ENCODE measurements around the gene SCN8A.

SCN8A gene

GRCh38 chr12:51686727-51687126 lies 95.7 kb downstream of the SCN8A start:
- Histone ChIP-seq H3K4me3 (ENCODE audit: low read length in 2 of 2) (no peak overlapping the region), H3K4me1 (ENCODE audit: control insufficient read depth, insufficient read depth, low read length) (no peaks in the 10 kb centered on the region), H3K9ac (ENCODE audit: low read length in 2 of 2) (no peak overlapping the region), H3K27ac (ENCODE audit: low read length) (no peak overlapping the region), H3K36me3 (ENCODE audit: control insufficient read depth in 2 of 2, insufficient read depth in 2 of 2, low read length in 2 of 2) (no peaks in the 10 kb centered on the region), H3K9me3 (ENCODE audit: control insufficient read depth in 2 of 2, low read length in 2 of 2) (no peaks in the 10 kb centered on the region), H3K27me3 (ENCODE audit: control insufficient read depth in 1 of 2, insufficient read depth in 2 of 2, low read length in 2 of 2) (no peaks in the 10 kb centered on the region)

GRCh38 chr12:51687177-51687576 lies 96.1 kb downstream of the SCN8A start:
- no peaks in the 10 kb centered on the region for H3K4me1 ChIP-seq (ENCODE audit: control insufficient read depth, insufficient read depth, low read length)
- no peaks in the 10 kb centered on the region for H3K9me3 ChIP-seq (ENCODE audit: control insufficient read depth in 2 of 2, low read length in 2 of 2)
- H3K27ac ChIP-seq (ENCODE audit: low read length): no peak overlapping the region
- no peaks in the 10 kb centered on the region for H3K27me3 ChIP-seq (ENCODE audit: control insufficient read depth in 1 of 2, insufficient read depth in 2 of 2, low read length in 2 of 2)
- no peak overlapping the region for H3K4me3 ChIP-seq (ENCODE audit: low read length in 2 of 2)
- no peaks in the 10 kb centered on the region for H3K36me3 ChIP-seq (ENCODE audit: control insufficient read depth in 2 of 2, insufficient read depth in 2 of 2, low read length in 2 of 2)
- no peak overlapping the region for H3K9ac ChIP-seq (ENCODE audit: low read length in 2 of 2)

GRCh38 chr12:51687614-51688013 lies 96.6 kb downstream of the SCN8A start:
- H3K36me3 ChIP-seq (ENCODE audit: control insufficient read depth in 2 of 2, insufficient read depth in 2 of 2, low read length in 2 of 2): no peaks in the 10 kb centered on the region
- H3K9ac ChIP-seq (ENCODE audit: low read length in 2 of 2): no peak overlapping the region
- no peaks in the 10 kb centered on the region for H3K9me3 ChIP-seq (ENCODE audit: control insufficient read depth in 2 of 2, low read length in 2 of 2)
- no peak overlapping the region for H3K4me3 ChIP-seq (ENCODE audit: low read length in 2 of 2)
- H3K4me1 ChIP-seq (ENCODE audit: control insufficient read depth, insufficient read depth, low read length): no peaks in the 10 kb centered on the region
- no peak overlapping the region for H3K27ac ChIP-seq (ENCODE audit: low read length)
- no peaks in the 10 kb centered on the region for H3K27me3 ChIP-seq (ENCODE audit: control insufficient read depth in 1 of 2, insufficient read depth in 2 of 2, low read length in 2 of 2)

- Histone ChIP-seq H3K36me3 (ENCODE audit: control insufficient read depth in 2 of 2, insufficient read depth in 2 of 2, low read length in 2 of 2) (no peaks in the 10 kb centered on the region), H3K9me3 (ENCODE audit: control insufficient read depth in 2 of 2, low read length in 2 of 2) (no peaks in the 10 kb centered on the region), H3K4me1 (ENCODE audit: control insufficient read depth, insufficient read depth, low read length) (no peaks in the 10 kb centered on the region), H3K4me3 (ENCODE audit: low read length in 2 of 2) (no peak overlapping the region), H3K9ac (ENCODE audit: low read length in 2 of 2) (no peak overlapping the region), H3K27me3 (ENCODE audit: control insufficient read depth in 1 of 2, insufficient read depth in 2 of 2, low read length in 2 of 2) (no peaks in the 10 kb centered on the region), H3K27ac (ENCODE audit: low read length) (no peak overlapping the region)
Observed at GRCh38 chr12:51689983-51690382, 99.0 kb downstream of the SCN8A start.

GRCh38 chr12:51692016-51692415 lies 101.0 kb downstream of the SCN8A start:
- Histone ChIP-seq H3K27ac (ENCODE audit: low read length) (no peak overlapping the region), H3K9ac (ENCODE audit: low read length in 2 of 2) (no peak overlapping the region), H3K36me3 (ENCODE audit: control insufficient read depth in 2 of 2, insufficient read depth in 2 of 2, low read length in 2 of 2) (no peaks in the 10 kb centered on the region), H3K27me3 (ENCODE audit: control insufficient read depth in 1 of 2, insufficient read depth in 2 of 2, low read length in 2 of 2) (no peaks in the 10 kb centered on the region), H3K4me1 (ENCODE audit: control insufficient read depth, insufficient read depth, low read length) (no peaks in the 10 kb centered on the region), H3K4me3 (ENCODE audit: low read length in 2 of 2) (no peak overlapping the region), H3K9me3 (ENCODE audit: control insufficient read depth in 2 of 2, low read length in 2 of 2) (no peaks in the 10 kb centered on the region)

GRCh38 chr12:51693569-51693968 lies 102.5 kb downstream of the SCN8A start:
- Histone ChIP-seq H3K27ac (ENCODE audit: low read length) (no peak overlapping the region), H3K36me3 (ENCODE audit: control insufficient read depth in 2 of 2, insufficient read depth in 2 of 2, low read length in 2 of 2) (no peaks in the 10 kb centered on the region), H3K9me3 (ENCODE audit: control insufficient read depth in 2 of 2, low read length in 2 of 2) (no peaks in the 10 kb centered on the region), H3K4me1 (ENCODE audit: control insufficient read depth, insufficient read depth, low read length) (no peaks in the 10 kb centered on the region), H3K9ac (ENCODE audit: low read length in 2 of 2) (no peak overlapping the region), H3K27me3 (ENCODE audit: control insufficient read depth in 1 of 2, insufficient read depth in 2 of 2, low read length in 2 of 2) (no peaks in the 10 kb centered on the region), H3K4me3 (ENCODE audit: low read length in 2 of 2) (no peak overlapping the region)

GRCh38 chr12:51694146-51694545 lies 103.1 kb downstream of the SCN8A start:
- Histone ChIP-seq H3K27ac (ENCODE audit: low read length) (no peak overlapping the region), H3K4me3 (ENCODE audit: low read length in 2 of 2) (no peak overlapping the region), H3K4me1 (ENCODE audit: control insufficient read depth, insufficient read depth, low read length) (no peaks in the 10 kb centered on the region), H3K27me3 (ENCODE audit: control insufficient read depth in 1 of 2, insufficient read depth in 2 of 2, low read length in 2 of 2) (no peaks in the 10 kb centered on the region), H3K9ac (ENCODE audit: low read length in 2 of 2) (no peak overlapping the region), H3K9me3 (ENCODE audit: control insufficient read depth in 2 of 2, low read length in 2 of 2) (no peaks in the 10 kb centered on the region), H3K36me3 (ENCODE audit: control insufficient read depth in 2 of 2, insufficient read depth in 2 of 2, low read length in 2 of 2) (no peaks in the 10 kb centered on the region)

- Histone ChIP-seq H3K4me1 (ENCODE audit: control insufficient read depth, insufficient read depth, low read length) (no peaks in the 10 kb centered on the region), H3K4me3 (ENCODE audit: low read length in 2 of 2) (no peak overlapping the region), H3K9me3 (ENCODE audit: control insufficient read depth in 2 of 2, low read length in 2 of 2) (no peaks in the 10 kb centered on the region), H3K36me3 (ENCODE audit: control insufficient read depth in 2 of 2, insufficient read depth in 2 of 2, low read length in 2 of 2) (no peaks in the 10 kb centered on the region), H3K27me3 (ENCODE audit: control insufficient read depth in 1 of 2, insufficient read depth in 2 of 2, low read length in 2 of 2) (no peaks in the 10 kb centered on the region), H3K27ac (ENCODE audit: low read length) (no peak overlapping the region), H3K9ac (ENCODE audit: low read length in 2 of 2) (no peak overlapping the region)
Observed at GRCh38 chr12:51695241-51696010, 104.4 kb downstream of the SCN8A start.

- H3K9ac ChIP-seq (ENCODE audit: low read length in 2 of 2): no peak overlapping the region
- no peaks in the 10 kb centered on the region for H3K4me1 ChIP-seq (ENCODE audit: control insufficient read depth, insufficient read depth, low read length)
- no peak overlapping the region for H3K27ac ChIP-seq (ENCODE audit: low read length)
- no peaks in the 10 kb centered on the region for H3K9me3 ChIP-seq (ENCODE audit: control insufficient read depth in 2 of 2, low read length in 2 of 2)
- H3K36me3 ChIP-seq (ENCODE audit: control insufficient read depth in 2 of 2, insufficient read depth in 2 of 2, low read length in 2 of 2): no peaks in the 10 kb centered on the region
- H3K4me3 ChIP-seq (ENCODE audit: low read length in 2 of 2): no peak overlapping the region
- no peaks in the 10 kb centered on the region for H3K27me3 ChIP-seq (ENCODE audit: control insufficient read depth in 1 of 2, insufficient read depth in 2 of 2, low read length in 2 of 2)
Observed at GRCh38 chr12:51699219-51699618, 108.2 kb downstream of the SCN8A start.

- no peaks in the 10 kb centered on the region for H3K4me1 ChIP-seq (ENCODE audit: control insufficient read depth, insufficient read depth, low read length)
- H3K9ac ChIP-seq (ENCODE audit: low read length in 2 of 2): no peak overlapping the region
- no peak overlapping the region for H3K4me3 ChIP-seq (ENCODE audit: low read length in 2 of 2)
- no peaks in the 10 kb centered on the region for H3K27me3 ChIP-seq (ENCODE audit: control insufficient read depth in 1 of 2, insufficient read depth in 2 of 2, low read length in 2 of 2)
- no peak overlapping the region for H3K27ac ChIP-seq (ENCODE audit: low read length)
- no peaks in the 10 kb centered on the region for H3K9me3 ChIP-seq (ENCODE audit: control insufficient read depth in 2 of 2, low read length in 2 of 2)
- no peaks in the 10 kb centered on the region for H3K36me3 ChIP-seq (ENCODE audit: control insufficient read depth in 2 of 2, insufficient read depth in 2 of 2, low read length in 2 of 2)
Observed at GRCh38 chr12:51700887-51701286, 109.9 kb downstream of the SCN8A start.

- H3K4me1 ChIP-seq (ENCODE audit: control insufficient read depth, insufficient read depth, low read length): no peaks in the 10 kb centered on the region
- no peaks in the 10 kb centered on the region for H3K9me3 ChIP-seq (ENCODE audit: control insufficient read depth in 2 of 2, low read length in 2 of 2)
- no peaks in the 10 kb centered on the region for H3K36me3 ChIP-seq (ENCODE audit: control insufficient read depth in 2 of 2, insufficient read depth in 2 of 2, low read length in 2 of 2)
- H3K9ac ChIP-seq (ENCODE audit: low read length in 2 of 2): no peak overlapping the region
- H3K27me3 ChIP-seq (ENCODE audit: control insufficient read depth in 1 of 2, insufficient read depth in 2 of 2, low read length in 2 of 2): no peaks in the 10 kb centered on the region
- H3K4me3 ChIP-seq (ENCODE audit: low read length in 2 of 2): no peak overlapping the region
- no peak overlapping the region for H3K27ac ChIP-seq (ENCODE audit: low read length)
Observed at GRCh38 chr12:51702587-51702986, 111.6 kb downstream of the SCN8A start.
